GM12873 (cell line): ENCODE data around the gene TTC28.

Experiments used
- TF ChIP-seq, protein P1 (sequence below): IDR thresholded peaks from 2 replicates; pipeline ENCODE4 v1.5.1; 2012; ENCODE audit warnings: low read depth, mild to moderate bottlenecking, moderate library complexity, low read length, control low read depth; ENCODE audit not compliant: insufficient read depth; ENCODE audit errors: missing control alignments

Gene TTC28

DNA sequence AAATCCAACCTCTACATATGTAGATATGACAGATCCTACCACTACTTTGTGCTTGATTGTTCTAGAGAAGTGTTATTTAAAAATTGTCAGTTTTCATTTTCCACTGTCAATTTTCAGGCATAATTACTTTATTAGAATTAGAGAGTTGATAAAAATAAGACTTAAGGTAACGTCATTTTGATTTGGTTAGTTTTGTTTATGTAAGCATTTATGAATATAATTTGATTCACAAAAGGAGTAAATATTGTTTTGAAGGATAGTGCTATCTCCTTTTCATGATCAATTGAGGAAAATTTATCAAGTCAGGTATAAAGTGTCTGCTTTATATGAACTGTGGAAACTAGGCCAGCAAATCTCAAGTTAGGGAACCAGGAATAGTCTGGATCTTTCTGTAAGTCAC, 718.0 kb downstream of the TTC28 start:
- TF ChIP-seq, protein P1, sequence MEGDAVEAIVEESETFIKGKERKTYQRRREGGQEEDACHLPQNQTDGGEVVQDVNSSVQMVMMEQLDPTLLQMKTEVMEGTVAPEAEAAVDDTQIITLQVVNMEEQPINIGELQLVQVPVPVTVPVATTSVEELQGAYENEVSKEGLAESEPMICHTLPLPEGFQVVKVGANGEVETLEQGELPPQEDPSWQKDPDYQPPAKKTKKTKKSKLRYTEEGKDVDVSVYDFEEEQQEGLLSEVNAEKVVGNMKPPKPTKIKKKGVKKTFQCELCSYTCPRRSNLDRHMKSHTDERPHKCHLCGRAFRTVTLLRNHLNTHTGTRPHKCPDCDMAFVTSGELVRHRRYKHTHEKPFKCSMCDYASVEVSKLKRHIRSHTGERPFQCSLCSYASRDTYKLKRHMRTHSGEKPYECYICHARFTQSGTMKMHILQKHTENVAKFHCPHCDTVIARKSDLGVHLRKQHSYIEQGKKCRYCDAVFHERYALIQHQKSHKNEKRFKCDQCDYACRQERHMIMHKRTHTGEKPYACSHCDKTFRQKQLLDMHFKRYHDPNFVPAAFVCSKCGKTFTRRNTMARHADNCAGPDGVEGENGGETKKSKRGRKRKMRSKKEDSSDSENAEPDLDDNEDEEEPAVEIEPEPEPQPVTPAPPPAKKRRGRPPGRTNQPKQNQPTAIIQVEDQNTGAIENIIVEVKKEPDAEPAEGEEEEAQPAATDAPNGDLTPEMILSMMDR = no peak

DNA sequence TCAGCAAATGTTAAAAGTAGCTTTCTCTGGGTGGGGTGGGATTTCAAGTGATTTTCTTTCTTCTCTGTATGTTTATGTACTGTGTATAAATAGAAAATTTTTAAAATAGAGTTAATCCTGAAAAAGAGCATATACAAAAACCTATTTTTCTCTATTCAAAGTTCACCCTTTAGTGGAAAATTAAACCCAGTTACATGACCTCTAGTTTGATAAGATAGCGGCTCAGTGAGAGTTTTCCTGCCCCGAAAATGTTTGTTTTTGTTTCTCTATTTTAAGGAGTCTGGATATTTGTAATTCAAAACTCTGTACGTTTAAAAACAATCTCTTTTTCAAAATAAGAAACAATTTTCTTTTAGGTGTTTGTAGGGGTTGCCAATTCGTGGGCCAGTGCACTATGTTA, 718.5 kb downstream of the TTC28 start:
- TF ChIP-seq, protein P1 = no peak

DNA sequence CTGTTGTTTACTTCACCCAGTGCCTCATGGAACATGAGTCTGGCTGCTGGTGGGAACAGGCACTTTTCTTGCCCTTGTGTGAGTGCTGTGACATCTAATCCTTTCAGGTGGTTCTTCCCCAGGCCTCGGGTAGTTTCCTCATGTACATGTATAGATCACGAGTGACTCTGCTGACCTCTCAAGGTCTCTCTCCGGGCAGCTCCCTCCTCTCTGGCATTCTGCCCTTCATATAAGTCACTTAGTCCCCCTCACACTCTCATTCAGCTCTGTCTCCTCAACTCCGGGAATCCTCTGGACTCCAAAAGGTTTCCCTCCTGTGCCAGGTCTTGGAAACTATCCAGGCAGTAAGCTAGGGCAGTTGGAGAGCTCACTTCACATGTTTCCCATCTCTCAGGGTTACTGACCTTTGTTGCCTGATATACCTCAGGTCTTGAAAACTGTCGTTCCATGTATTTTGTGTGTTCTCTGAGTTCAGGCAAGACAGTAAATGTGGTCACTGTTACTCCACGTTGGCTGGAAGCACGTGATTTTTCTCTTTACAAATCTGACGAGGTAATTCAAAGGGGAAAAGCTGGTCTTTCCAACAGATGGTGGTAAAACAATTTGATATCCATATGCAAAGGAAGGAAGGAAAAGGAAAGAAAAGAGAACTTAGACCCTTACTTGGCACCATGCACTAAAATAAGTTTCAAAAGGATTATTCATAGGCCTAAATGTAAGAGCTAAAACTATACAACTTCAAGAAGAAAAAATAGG, 720.1 kb downstream of the TTC28 start:
- TF ChIP-seq, protein P1 = no peak

DNA sequence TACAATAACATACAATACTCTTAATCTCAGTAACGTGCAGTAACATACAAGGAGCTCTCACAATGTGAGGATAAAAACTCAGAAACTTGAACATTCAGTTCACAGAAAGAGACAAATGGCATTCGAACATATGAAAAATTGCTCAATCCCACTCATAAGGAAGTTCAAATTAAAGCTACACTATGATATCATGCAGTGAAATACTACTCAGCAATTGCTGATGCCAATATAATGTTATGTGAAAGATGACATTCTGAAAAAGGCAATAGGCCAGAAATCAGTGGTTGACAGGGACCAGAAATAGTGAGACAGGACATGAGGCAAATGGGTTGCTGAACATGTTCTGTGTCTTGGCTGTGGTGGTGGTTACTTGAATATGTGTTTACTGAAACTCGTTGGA, 726.9 kb downstream of the TTC28 start:
- TF ChIP-seq, protein P1 = no peak

DNA sequence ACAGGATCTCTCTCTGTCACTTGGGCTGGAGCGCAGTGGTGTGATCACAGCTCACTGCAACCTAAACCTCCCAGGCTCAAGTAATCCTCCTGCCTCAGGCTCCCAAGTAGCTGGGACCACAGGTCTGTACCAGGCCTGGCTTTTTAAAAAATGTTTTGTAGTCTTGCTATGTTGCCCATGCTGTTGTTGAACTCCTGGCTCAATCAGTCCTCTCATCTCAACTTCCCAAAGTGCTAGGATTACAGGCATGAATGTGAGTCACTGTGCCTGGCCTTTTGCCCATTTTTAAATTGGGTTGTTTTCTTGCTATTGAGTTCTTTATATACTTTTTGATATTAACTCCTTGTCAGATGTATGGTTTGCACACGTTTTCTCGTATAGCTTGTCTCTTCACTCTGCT, 727.5 kb downstream of the TTC28 start:
- TF ChIP-seq, protein P1 = no peak

DNA sequence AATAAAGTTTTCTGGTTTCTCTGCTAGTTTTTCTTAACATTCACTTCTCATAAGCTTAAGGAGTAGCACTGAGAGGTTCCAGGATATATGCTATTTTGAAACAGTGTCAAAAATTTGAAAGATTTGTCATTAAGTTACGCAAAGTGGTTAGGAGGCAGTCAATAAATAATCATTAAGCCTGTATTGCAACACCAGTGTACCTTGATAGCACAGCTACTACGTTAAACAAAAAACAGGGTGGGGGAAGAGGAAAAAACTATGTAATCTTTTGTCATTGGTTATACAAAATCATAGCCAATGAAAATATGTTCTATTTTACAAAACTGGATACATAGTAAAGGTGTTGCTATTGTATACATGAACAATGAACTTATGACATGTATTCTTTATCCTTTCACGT, 730.2 kb downstream of the TTC28 start:
- TF ChIP-seq, protein P1 = no peak

DNA sequence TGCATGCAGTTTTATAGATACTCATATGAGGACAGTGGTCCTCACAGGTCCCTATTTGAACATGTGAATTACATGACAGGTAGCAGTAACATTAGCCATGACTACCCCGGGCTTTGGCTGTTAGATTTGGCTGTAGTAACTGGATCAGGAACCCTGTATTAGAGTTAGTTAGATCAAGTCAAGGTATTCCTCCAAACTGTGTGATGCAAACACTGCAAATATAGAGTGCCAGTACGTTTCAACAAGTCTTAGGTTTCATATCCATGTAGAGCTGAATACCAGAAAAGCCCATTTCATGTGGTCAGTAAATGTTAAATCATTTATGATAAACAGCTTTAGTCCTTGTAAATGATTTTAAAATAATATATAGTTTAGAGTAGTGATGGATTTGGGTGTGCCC, 731.1 kb downstream of the TTC28 start:
- TF ChIP-seq, protein P1 = no peak

DNA sequence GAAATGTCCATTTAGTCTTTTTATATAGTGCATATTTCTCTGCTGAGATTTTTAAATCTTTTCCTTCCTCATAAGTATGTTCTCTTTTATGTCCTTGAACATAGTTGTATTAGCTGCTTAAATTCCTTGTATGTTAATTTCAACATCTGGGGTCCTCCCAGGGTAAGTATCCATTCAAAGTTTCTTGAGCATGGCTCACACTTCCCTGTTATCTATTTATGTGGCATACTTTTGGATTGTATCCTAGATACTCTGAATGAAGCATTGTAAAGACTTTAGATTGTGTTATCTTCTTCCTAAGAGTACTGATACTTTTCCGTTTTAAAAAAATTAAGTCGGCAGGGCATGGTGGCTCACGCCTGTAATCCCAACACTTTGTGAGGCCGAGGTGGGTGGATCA, 732.2 kb downstream of the TTC28 start:
- TF ChIP-seq, protein P1 = no peak
